IMR-90 (cell line): ENCODE data around the gene HDAC9. TPM values are rescaled to one million over a fixed set of nuclear protein-coding genes. Genes with fewer than 3 reads are reported as not detected.

Experiments
- ATAC-seq: fragments of 200-7000 bp; cut with Tn5 transposase; 2 replicates; pipeline ENCODE4 v1.9.1; 2020; ENCODE audit warnings: low read depth, mild to moderate bottlenecking, moderate library complexity
- BruUV-seq: library from RNA; stranded (reverse); fragments of 400-500 nt; replicated peaks from 2 replicates; lab custom pipeline; 2021; lab: Mats Ljungman, UMichigan
- CTCF ChIA-PET: fragments of 300-600 bp; formaldehyde crosslinking; extraction: SDS; loops from one replicate; lab custom pipeline; 2021; ENCODE audit warnings: antibody characterized with exemption; lab: Yijun Ruan, JAX
- POLR2A ChIA-PET: fragments of 300-600 bp; sonication (Branson Sonifier 250); formaldehyde crosslinking; loops from one replicate; lab custom pipeline; 2022; ENCODE audit warnings: antibody characterized with exemption; ENCODE audit not compliant: unreplicated experiment; lab: Charles Lee
- DNase-seq: peaks from one replicate; pipeline ENCODE4 v3.0.0; 2013
- H2AFZ ChIP-seq: replicated peaks from 2 replicates; pipeline ENCODE3; 2013; ENCODE audit warnings: low read length, mild to moderate bottlenecking; ENCODE audit not compliant: poor library complexity
- H2AK5ac ChIP-seq: 2 replicates; pipeline ENCODE4 v1.6.1; 2013; ENCODE audit warnings: low read depth, low read length, inconsistent platforms
- H2AK9ac ChIP-seq: replicated peaks from 2 replicates; pipeline ENCODE3; 2013; ENCODE audit warnings: mild to moderate bottlenecking, low read depth, low read length, moderate library complexity; ENCODE audit not compliant: poor library complexity
- H2BK120ac ChIP-seq: 2 replicates; pipeline ENCODE4 v1.6.1; 2013; ENCODE audit warnings: low read depth, low read length, inconsistent platforms
- H2BK15ac ChIP-seq: 3 replicates; pipeline ENCODE4 v1.6.1; 2013; ENCODE audit warnings: low read depth, low read length, inconsistent platforms
- H2BK20ac ChIP-seq: 2 replicates; pipeline ENCODE4 v1.6.1; 2013; ENCODE audit warnings: low read depth, mild to moderate bottlenecking, inconsistent platforms, low read length, moderate library complexity
- H2BK5ac ChIP-seq: 2 replicates; pipeline ENCODE4 v1.6.1; 2013; ENCODE audit warnings: mild to moderate bottlenecking, low read depth, low read length, inconsistent platforms; ENCODE audit not compliant: poor library complexity, severe bottlenecking
- H3K14ac ChIP-seq: replicated peaks from 2 replicates; pipeline ENCODE4 v1.6.1; 2013; ENCODE audit warnings: low read depth, low read length, inconsistent platforms
- H3K18ac ChIP-seq: 2 replicates; pipeline ENCODE4 v1.6.1; 2013; ENCODE audit warnings: low read depth, low read length, control low read depth
- H3K23ac ChIP-seq: 2 replicates; pipeline ENCODE4 v1.6.1; 2013; ENCODE audit warnings: low read depth, low read length, inconsistent platforms
- H3K27ac ChIP-seq: 2 replicates; pipeline ENCODE4 v1.5.1; 2013; ENCODE audit warnings: mild to moderate bottlenecking, control low read depth, low read length; ENCODE audit not compliant: insufficient read depth
- H3K27me3 ChIP-seq: 2 replicates; pipeline ENCODE4 v1.6.1; 2013; ENCODE audit warnings: low read length; ENCODE audit not compliant: control insufficient read depth, insufficient read depth
- H3K36me3 ChIP-seq: 2 replicates; pipeline ENCODE4 v1.6.1; 2013; ENCODE audit warnings: low read length, mixed read lengths; ENCODE audit not compliant: control insufficient read depth, insufficient read depth
- H3K4ac ChIP-seq: 2 replicates; pipeline ENCODE4 v1.6.1; 2013; ENCODE audit warnings: low read depth, low read length, inconsistent platforms
- H3K4me1 ChIP-seq: 2 replicates; pipeline ENCODE4 v1.6.1; 2013; ENCODE audit warnings: low read length, mixed read lengths; ENCODE audit not compliant: control insufficient read depth, insufficient read depth
- H3K4me2 ChIP-seq: 2 replicates; pipeline ENCODE4 v1.6.1; 2013; ENCODE audit warnings: low read depth, mild to moderate bottlenecking, control low read depth, low read length, moderate library complexity
- H3K4me3 ChIP-seq: 2 replicates; pipeline ENCODE4 v1.5.1; 2013; ENCODE audit warnings: low read depth, mild to moderate bottlenecking, control low read depth, low read length, moderate library complexity; ENCODE audit not compliant: insufficient read depth
- H3K56ac ChIP-seq: 2 replicates; pipeline ENCODE4 v1.6.1; 2013; ENCODE audit warnings: low read length, inconsistent platforms; ENCODE audit not compliant: insufficient read depth; ENCODE audit errors: extremely low read depth
- H3K79me1 ChIP-seq, 2 experiments: 2 replicates each; pipeline ENCODE4 v1.6.1; 2013; ENCODE audit warnings: low read length in 2 of 2, inconsistent platforms in 1 of 2, low read depth in 1 of 2
- H3K9ac ChIP-seq: 2 replicates; pipeline ENCODE4 v1.6.1; 2013; ENCODE audit warnings: low read depth, low read length, control low read depth
- H3K9me1 ChIP-seq: 2 replicates; pipeline ENCODE4 v1.6.1; 2013; ENCODE audit warnings: low read length, inconsistent platforms; ENCODE audit not compliant: insufficient read depth
- H3K9me3 ChIP-seq: 2 replicates; pipeline ENCODE4 v1.6.1; 2013; ENCODE audit warnings: low read length; ENCODE audit not compliant: control insufficient read depth, insufficient read depth
- H4K20me1 ChIP-seq: 2 replicates; pipeline ENCODE4 v1.6.1; 2013; ENCODE audit warnings: low read length, inconsistent platforms; ENCODE audit not compliant: insufficient read depth
- H4K5ac ChIP-seq: 2 replicates; pipeline ENCODE4 v1.6.1; 2013; ENCODE audit warnings: mild to moderate bottlenecking, low read depth, low read length, control low read depth
- H4K8ac ChIP-seq, 2 experiments: 2 replicates each; pipeline ENCODE4 v1.6.1; 2013; ENCODE audit warnings: low read depth in 2 of 2, low read length in 2 of 2, control low read depth in 1 of 2, inconsistent platforms in 1 of 2
- H4K91ac ChIP-seq: 2 replicates; pipeline ENCODE4 v1.6.1; 2013; ENCODE audit warnings: low read depth, low read length, inconsistent platforms; ENCODE audit not compliant: insufficient read depth
- BHLHE40 ChIP-seq: fragments of 150-350 bp; IDR thresholded peaks from 2 replicates; pipeline ENCODE4 v1.6.1; 2016; ENCODE audit warnings: mild to moderate bottlenecking, low read depth, low read length
- CEBPB ChIP-seq: IDR thresholded peaks from 2 replicates; pipeline ENCODE4 v1.6.1; 2012; ENCODE audit warnings: low read depth, low read length, improper control_type of control experiment
- CHD1 ChIP-seq: IDR thresholded peaks from 2 replicates; pipeline ENCODE4 v1.6.1; 2012; ENCODE audit warnings: low read depth, low read length, improper control_type of control experiment
- CTCF ChIP-seq: conservative IDR thresholded peaks from 2 replicates; pipeline ENCODE4 v1.5.1; 2012; ENCODE audit warnings: mild to moderate bottlenecking, low read depth, low read length, improper control_type of control experiment
- ELK1 ChIP-seq: fragments of 150-350 bp; IDR thresholded peaks from 2 replicates; pipeline ENCODE4 v1.6.1; 2016; ENCODE audit warnings: low read depth, mild to moderate bottlenecking, low read length, moderate library complexity, borderline replicate concordance
- FOS ChIP-seq: fragments of 150-350 bp; IDR thresholded peaks from 2 replicates; pipeline ENCODE4 v1.6.1; 2016; ENCODE audit warnings: low read depth, low read length
- MAFK ChIP-seq: IDR thresholded peaks from 2 replicates; pipeline ENCODE4 v1.6.1; 2012; ENCODE audit warnings: low read depth, low read length, improper control_type of control experiment
- MAZ ChIP-seq: IDR thresholded peaks from 2 replicates; pipeline ENCODE4 v1.6.1; 2012; ENCODE audit warnings: low read depth, mild to moderate bottlenecking, low read length, improper control_type of control experiment, moderate library complexity, borderline replicate concordance
- MXI1 ChIP-seq: IDR thresholded peaks from 2 replicates; pipeline ENCODE4 v1.6.1; 2012; ENCODE audit warnings: low read depth, mild to moderate bottlenecking, low read length, moderate library complexity, borderline replicate concordance
- NFE2L2 ChIP-seq: fragments of 150-350 bp; IDR thresholded peaks from 2 replicates; pipeline ENCODE4 v1.6.1; 2016; ENCODE audit warnings: low read depth, mild to moderate bottlenecking, low read length
- POLR2A ChIP-seq: IDR thresholded peaks from 2 replicates; pipeline ENCODE4 v1.6.1; 2012; ENCODE audit warnings: mild to moderate bottlenecking, low read depth, low read length
- RAD21 ChIP-seq: IDR thresholded peaks from 2 replicates; pipeline ENCODE4 v1.6.1; 2012; ENCODE audit warnings: low read length, improper control_type of control experiment
- RCOR1 ChIP-seq: IDR thresholded peaks from 2 replicates; pipeline ENCODE4 v1.6.1; 2012; ENCODE audit warnings: mild to moderate bottlenecking, low read length, improper control_type of control experiment; ENCODE audit not compliant: insufficient replicate concordance
- RFX5 ChIP-seq: IDR thresholded peaks from 2 replicates; pipeline ENCODE4 v1.8.0; 2012; ENCODE audit warnings: low read depth, mild to moderate bottlenecking, low read length, moderate library complexity
- SMC3 ChIP-seq: fragments of 150-350 bp; IDR thresholded peaks from 2 replicates; pipeline ENCODE4 v1.6.1; 2016; ENCODE audit warnings: low read depth, mild to moderate bottlenecking, antibody characterized with exemption, low read length, moderate library complexity
- USF2 ChIP-seq: fragments of 150-350 bp; IDR thresholded peaks from 2 replicates; pipeline ENCODE4 v1.6.1; 2017; ENCODE audit warnings: mild to moderate bottlenecking, antibody characterized with exemption, low read length, low read depth
- WGBS, 2 experiments: methylation state at CpG; one replicate each; pipeline versions ENCODE4 v1.1.5 to v1.1.7; 2013; ENCODE audit warnings: missing lambda C conversion rate in 2 of 2; ENCODE audit not compliant: insufficient read length in 1 of 2; ENCODE audit errors: extremely low coverage in 2 of 2; 5-methylcytosine and 5-hydroxymethylcytosine counted together
- dilution Hi-C: fragments of 300-500 bp; cut with HindIII; formaldehyde crosslinking; loops from one replicate; pipeline ENCODE4 v1.14.3; 2018; ENCODE audit warnings: low sequenced_read_pairs; ENCODE audit not compliant: unreplicated experiment
- in situ Hi-C: fragments of 300-500 bp; cut with MboI; formaldehyde crosslinking; loops from 3 replicates; pipeline ENCODE4 v1.14.3; 2019; ENCODE audit warnings: low sequenced_read_pairs, inconsistent platforms, mixed read lengths
- intact Hi-C: fragments of 100-400 bp; cut with micrococcal nuclease; formaldehyde crosslinking; loops from 2 replicates; pipeline ENCODE4 v1.10.0; 2022
- polyA plus RNA-seq, 3 experiments: library from polyadenylated mRNA; depleted of rRNA; stranded (reverse); fragments of >200 nt; gene quantifications; 2 replicates each; pipeline ENCODE4 v1.2.3, GENCODE V29; 2012; ENCODE audit warnings: low replicate concordance in 1 of 3
- total RNA-seq: library from RNA; depleted of rRNA; stranded (reverse); fragments of >200 nt; gene quantifications from 2 replicates; pipeline ENCODE4 v1.2.3, GENCODE V29; 2012

The HDAC9 gene
- total and polyA plus RNA-seq, 2 of the 4 experiments (the other 2 are of a cell fraction): 4.3 to 24.7 TPM

GRCh38 chr7:18901351-18901750 is 405.8 kb downstream of the HDAC9 start:
- no peak overlapping the region for H3K27ac ChIP-seq
- no peak for ATAC-seq

More at GRCh38 chr7:18901351-18901750, 405.8 kb downstream of the HDAC9 start:
- Histone ChIP-seq H4K91ac (no peak overlapping the region), H3K4me1 (0 out of 2 replicates have a peak, but pooled peaks cover under 1% of the 10 kb centered on the region), H3K4me3 (no peak overlapping the region), H2AFZ (no peak overlapping the region), H2BK5ac (no peak overlapping the region), H2AK9ac (no peak overlapping the region), H3K18ac (no peak overlapping the region), H2BK120ac (no peak overlapping the region), H3K56ac (no peak overlapping the region), H3K4ac (no peak overlapping the region), H3K14ac (no peak overlapping the region), H3K4me2 (no peak overlapping the region), H3K27me3 (no peaks in the 10 kb centered on the region), H2BK15ac (no peak overlapping the region), H3K79me1 (no peaks in the 10 kb centered on the region), H4K8ac (no peak overlapping the region), H2BK20ac (no peak overlapping the region), H3K9me1 (no peaks in the 10 kb centered on the region), H4K5ac (no peak overlapping the region), H4K20me1 (no peaks in the 10 kb centered on the region), H2AK5ac (no peak overlapping the region), H3K9ac (no peak overlapping the region), H3K9me3 (no peaks in the 10 kb centered on the region), H3K36me3 (no peaks in the 10 kb centered on the region), H3K23ac (no peak overlapping the region)
- in situ Hi-C loops (no loop called here), dilution Hi-C loops (no loop called here), intact Hi-C loops (no loop called here)
- POLR2A ChIA-PET: no interaction called here
- DNase-seq: no peak
- no CpG with 5 or more reads among the region's 3 CpGs for WGBS, 2 experiments
- TF ChIP-seq NFE2L2: no peak
- TF ChIP-seq RAD21: no peak
- TF ChIP-seq MXI1: no peak
- no peak for TF ChIP-seq MAFK
- no peak for TF ChIP-seq USF2
- no peak for TF ChIP-seq MAZ
- TF ChIP-seq FOS: no peak
- no peak for TF ChIP-seq RFX5
- TF ChIP-seq CTCF: no peak
- TF ChIP-seq SMC3: no peak
- TF ChIP-seq ELK1: no peak
- TF ChIP-seq BHLHE40: no peak
- no peak for TF ChIP-seq CHD1
- no peak for TF ChIP-seq RCOR1
- no peak for TF ChIP-seq CEBPB
- TF ChIP-seq POLR2A: no peak
- CTCF ChIA-PET: no interaction called here
- no TSS peak for BruUV-seq
